GM21360 (cell line): ENCODE results near the gene TRHDE.

ENCODE experiments used
- ATAC-seq: cut with Tn5 transposase; IDR thresholded peaks from one replicate; pipeline ENCODE4 v1.9.1; 2021; ENCODE audit warnings: mild to moderate bottlenecking, moderate library complexity; ENCODE audit not compliant: unreplicated experiment

Gene TRHDE

GRCh38 chr12:72272091-72272661 is at the start of gene TRHDE:
TRHDE (plus strand) TSS chr12:72272370; CDS start chr12:72272644, 274 bp downstream.
- no peak for ATAC-seq

- ATAC-seq = no peak
These were observed 45.7 kb upstream of the TRHDE start for GRCh38 chr12:72226510-72226909.

GRCh38 chr12:72228424-72228823 is 43.7 kb upstream of the TRHDE start:
- ATAC-seq = no peak

- no peak for ATAC-seq
These were observed 41.6 kb upstream of the TRHDE start for GRCh38 chr12:72230589-72230988.

- no peak for ATAC-seq
These were observed 37.3 kb upstream of the TRHDE start for GRCh38 chr12:72234886-72235285.

- no peak for ATAC-seq
These were observed 36.0 kb upstream of the TRHDE start for GRCh38 chr12:72236071-72236705.

GRCh38 chr12:72241552-72241951 is 30.6 kb upstream of the TRHDE start:
- no peak for ATAC-seq

GRCh38 chr12:72242946-72243345 is 29.2 kb upstream of the TRHDE start:
- no peak for ATAC-seq

GRCh38 chr12:72246370-72246769 is 25.8 kb upstream of the TRHDE start:
- no peak for ATAC-seq

GRCh38 chr12:72250346-72250745 is 21.8 kb upstream of the TRHDE start:
- ATAC-seq = no peak

GRCh38 chr12:72256725-72257124 is 15.4 kb upstream of the TRHDE start:
- ATAC-seq = no peak

GRCh38 chr12:72261885-72262284 is 10.3 kb upstream of the TRHDE start:
- ATAC-seq = no peak

- no peak for ATAC-seq
These were observed 7.5 kb upstream of the TRHDE start for GRCh38 chr12:72264548-72265175.

- ATAC-seq = no peak
These were observed 4.2 kb upstream of the TRHDE start for GRCh38 chr12:72267974-72268373.

- ATAC-seq = no peak
These were observed 3.8 kb upstream of the TRHDE start for GRCh38 chr12:72268386-72268785.

GRCh38 chr12:72269491-72269890 is 2.7 kb upstream of the TRHDE start:
- no peak for ATAC-seq

GRCh38 chr12:72270246-72270645 is 1.9 kb upstream of the TRHDE start:
- ATAC-seq = no peak

GRCh38 chr12:72270961-72271360 is 1.2 kb upstream of the TRHDE start:
- no peak for ATAC-seq

- no peak for ATAC-seq
These were observed 599 bp upstream of the TRHDE start for GRCh38 chr12:72271451-72272090.

- ATAC-seq = no peak
These were observed 745 bp downstream of the TRHDE start for GRCh38 chr12:72272731-72273498.

GRCh38 chr12:72273499-72273837 is 1.3 kb downstream of the TRHDE start:
- ATAC-seq = no peak
